GM18861 (cell line): ENCODE results near the gene REV3L.
A peak's percentile ranks its signal among the peaks of the same experiment; 100 is the strongest.
"Not testable (repeated sequence)": the region's sequence is repeated elsewhere in the genome, so short reads cannot be mapped to it uniquely, and the experiment has no call there.

ENCODE experiments used
- ATAC-seq: cut with Tn5 transposase; IDR thresholded peaks from one replicate; pipeline ENCODE4 v1.9.1; 2021; ENCODE audit not compliant: unreplicated experiment

REV3L gene

GRCh38 chr6:111306104-111306888 lies 176.7 kb downstream of the REV3L start:
- no peak for ATAC-seq

GRCh38 chr6:111301946-111302345 lies 181.1 kb downstream of the REV3L start:
- ATAC-seq = peak; percentile 58

GRCh38 chr6:111300938-111301800 lies 181.8 kb downstream of the REV3L start:
- ATAC-seq = peak; percentile 28

- no peak for ATAC-seq
Observed at GRCh38 chr6:111297776-111298175, 185.2 kb downstream of the REV3L start.

- ATAC-seq = no peak
Observed at GRCh38 chr6:111294374-111294967, 188.5 kb downstream of the REV3L start.

GRCh38 chr6:111291336-111292259 lies 191.4 kb downstream of the REV3L start:
- ATAC-seq = peak; percentile 22

GRCh38 chr6:111290689-111291335 lies 192.2 kb downstream of the REV3L start:
- peak; percentile 56 for ATAC-seq

- ATAC-seq = not testable (repeated sequence)
Observed at GRCh38 chr6:111284356-111284755, 198.7 kb downstream of the REV3L start.

- no peak for ATAC-seq
Observed at GRCh38 chr6:111283707-111284106, 199.3 kb downstream of the REV3L start.

- no peak for ATAC-seq
Observed at GRCh38 chr6:111282515-111282914, 200.5 kb downstream of the REV3L start.

GRCh38 chr6:111280445-111280955 lies 202.5 kb downstream of the REV3L start:
- ATAC-seq = no peak

GRCh38 chr6:111278731-111279130 lies 204.3 kb downstream of the REV3L start:
- no peak for ATAC-seq

- no peak for ATAC-seq
Observed at GRCh38 chr6:111277819-111278218, 205.2 kb downstream of the REV3L start.

GRCh38 chr6:111276736-111277135 lies 206.3 kb downstream of the REV3L start:
- ATAC-seq = no peak

- ATAC-seq = no peak
Observed at GRCh38 chr6:111276335-111276734, 206.7 kb downstream of the REV3L start.

GRCh38 chr6:111274593-111275217 lies 208.3 kb downstream of the REV3L start:
- no peak for ATAC-seq

GRCh38 chr6:111270121-111270520 lies 212.9 kb downstream of the REV3L start:
- no peak for ATAC-seq

GRCh38 chr6:111269401-111269970 lies 213.5 kb downstream of the REV3L start:
- ATAC-seq = no peak

- no peak for ATAC-seq
Observed at GRCh38 chr6:111267764-111268333, 215.2 kb downstream of the REV3L start.
